Stimulated activated CD8-positive, alpha-beta memory T cell treated with anti-CD3 and anti-CD28 coated beads, Interleukin-4, amount 100 ng/mL, for 1 hour (primary cell): ENCODE measurements around the gene C1orf116.

Experiments
- DNase-seq, 2 donors: peaks; one replicate each; pipeline ENCODE4 v3.0.0-alpha.2; 2020; ENCODE audit warnings: low read depth in 2 of 2, low spot score in 1 of 2

C1orf116 gene

GRCh38 chr1:207035877-207036551 lies 3.5 kb upstream of the C1orf116 start:
- no peak for DNase-seq

- DNase-seq = no peak
These were observed 2.4 kb upstream of the C1orf116 start for GRCh38 chr1:207034998-207035397.

GRCh38 chr1:207034208-207034607 lies 1.7 kb upstream of the C1orf116 start:
- no peak for DNase-seq

- DNase-seq = no peak
These were observed 746 bp upstream of the C1orf116 start for GRCh38 chr1:207033302-207033701.

GRCh38 chr1:207031632-207032264 lies 808 bp downstream of the C1orf116 start:
- no peak for DNase-seq

- DNase-seq = no peak
These were observed 1.5 kb downstream of the C1orf116 start for GRCh38 chr1:207031016-207031415.

GRCh38 chr1:207030522-207031009 lies 2.0 kb downstream of the C1orf116 start:
- DNase-seq = no peak

- DNase-seq = no peak
These were observed 2.6 kb downstream of the C1orf116 start for GRCh38 chr1:207029701-207030521.

GRCh38 chr1:207028884-207029650 lies 3.5 kb downstream of the C1orf116 start:
- DNase-seq = no peak

GRCh38 chr1:207027921-207028320 lies 4.6 kb downstream of the C1orf116 start:
- no peak for DNase-seq

- no peak for DNase-seq
These were observed 5.3 kb downstream of the C1orf116 start for GRCh38 chr1:207027206-207027777.

- DNase-seq = no peak
These were observed 6.4 kb downstream of the C1orf116 start for GRCh38 chr1:207026104-207026534.

GRCh38 chr1:207025146-207025880 lies 7.2 kb downstream of the C1orf116 start:
- DNase-seq = no peak

- DNase-seq = no peak
These were observed 8.1 kb downstream of the C1orf116 start for GRCh38 chr1:207024202-207025145.

- no peak for DNase-seq
These were observed 9.4 kb downstream of the C1orf116 start for GRCh38 chr1:207022996-207023679.

- no peak for DNase-seq
These were observed 10.5 kb downstream of the C1orf116 start for GRCh38 chr1:207021876-207022596.

- no peak for DNase-seq
These were observed 11.3 kb downstream of the C1orf116 start for GRCh38 chr1:207021139-207021861.
